ENCODE data around the gene COL2A1. TPM values are rescaled to one million over a fixed set of nuclear protein-coding genes. Genes with fewer than 3 reads are reported as not detected.

COL2A1 gene
- polyA plus RNA-seq, 1 donor (not counting 4 experiments of a cell fraction or from before 2014, with no cell fraction given) = 0.03 TPM

DNA sequence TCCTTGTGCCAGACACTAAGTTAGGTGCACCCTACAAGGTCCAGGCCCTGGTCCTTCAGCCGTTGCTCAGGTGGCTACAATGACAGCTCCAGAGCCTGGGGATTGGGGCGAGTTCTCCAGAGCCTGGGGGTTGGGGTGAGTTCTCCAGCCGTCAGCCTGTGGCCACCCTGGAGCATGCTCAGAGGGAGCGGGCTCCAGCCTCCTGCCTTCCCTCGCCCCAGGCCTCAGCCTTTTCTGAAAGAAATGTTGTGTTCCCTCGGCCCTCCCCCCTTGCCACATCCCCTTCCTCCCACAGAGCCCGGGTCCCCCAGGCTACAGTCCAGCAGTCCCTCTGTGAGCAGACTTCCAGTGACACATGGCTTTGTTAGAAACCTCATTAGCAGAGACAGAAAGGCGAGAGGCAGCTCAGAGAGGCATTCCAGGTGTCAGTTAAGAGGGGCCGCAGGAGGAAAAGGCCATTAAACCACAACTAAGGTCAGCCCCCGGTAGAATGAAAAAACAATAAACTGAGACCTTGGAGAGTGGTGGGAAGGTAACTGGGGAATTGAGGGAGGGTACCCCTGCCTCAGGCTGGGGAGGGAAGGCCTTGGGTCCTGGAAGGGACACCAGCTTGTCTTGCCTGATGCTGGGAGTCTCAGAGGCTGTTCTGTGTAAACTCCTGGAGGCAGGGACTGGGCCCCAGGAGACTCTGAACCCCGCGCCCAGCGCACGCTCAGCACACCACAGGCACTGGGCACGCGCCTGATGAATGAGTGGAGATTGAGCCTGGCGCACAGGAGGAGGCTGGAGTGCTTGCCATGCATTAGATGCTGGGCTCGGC, 23.1 kb upstream of the COL2A1 start:
- H3K9me1 ChIP-seq (ENCODE audit: control insufficient read depth, extremely low read depth, insufficient read depth, low read length) = no peaks in the 10 kb centered on the region
- no peak for DNase-seq (ENCODE audit: low read depth, low spot score)
- no peak overlapping the region for H2AFZ ChIP-seq (ENCODE audit: control insufficient read depth, low read length)
- H3K27ac ChIP-seq (ENCODE audit: control insufficient read depth, insufficient read depth, low read length) = no peak overlapping the region
- no peaks in the 10 kb centered on the region for H4K20me1 ChIP-seq (ENCODE audit: control insufficient read depth, extremely low read depth, insufficient read depth, low read length)
- dilution Hi-C loops (cut with MboI; ENCODE audit: extremely low pct_ligation_motif_present, low sequenced_read_pairs) = no loop called here
- FAIRE-seq = no peak
- H3K27me3 ChIP-seq (ENCODE audit: control insufficient read depth, extremely low read depth, insufficient read depth, low read length) = no peaks in the 10 kb centered on the region
- no peaks in the 10 kb centered on the region for H3K36me3 ChIP-seq (ENCODE audit: control insufficient read depth in 2 of 2, extremely low read depth in 1 of 2, insufficient read depth in 2 of 2, low read length in 2 of 2)
- H3K9me3 ChIP-seq (ENCODE audit: control insufficient read depth, low read depth, low read length) = no peaks in the 10 kb centered on the region
- H3K79me2 ChIP-seq (ENCODE audit: control insufficient read depth, insufficient read depth, low read length) = no peaks in the 10 kb centered on the region
- H3K4me3 ChIP-seq (ENCODE audit: control insufficient read depth in 2 of 3, extremely low read depth in 1 of 3, insufficient read depth in 2 of 3, low read depth in 1 of 3, low read length in 3 of 3) = no peak overlapping the region
- H3K4me2 ChIP-seq (ENCODE audit: control insufficient read depth, extremely low read depth, insufficient read depth, low read depth, low read length) = no peak overlapping the region
- no peak overlapping the region for H3K9ac ChIP-seq (ENCODE audit: control insufficient read depth, extremely low read depth, insufficient read depth, low read length)
- H3K4me1 ChIP-seq (ENCODE audit: control insufficient read depth, extremely low read depth, insufficient read depth, low read length) = peaks cover 3% of the 10 kb centered on the region
- TF ChIP-seq EZH2 (IDR thresholded peaks at IDR 0.05; ENCODE audit: low read length) = no peak

DNA sequence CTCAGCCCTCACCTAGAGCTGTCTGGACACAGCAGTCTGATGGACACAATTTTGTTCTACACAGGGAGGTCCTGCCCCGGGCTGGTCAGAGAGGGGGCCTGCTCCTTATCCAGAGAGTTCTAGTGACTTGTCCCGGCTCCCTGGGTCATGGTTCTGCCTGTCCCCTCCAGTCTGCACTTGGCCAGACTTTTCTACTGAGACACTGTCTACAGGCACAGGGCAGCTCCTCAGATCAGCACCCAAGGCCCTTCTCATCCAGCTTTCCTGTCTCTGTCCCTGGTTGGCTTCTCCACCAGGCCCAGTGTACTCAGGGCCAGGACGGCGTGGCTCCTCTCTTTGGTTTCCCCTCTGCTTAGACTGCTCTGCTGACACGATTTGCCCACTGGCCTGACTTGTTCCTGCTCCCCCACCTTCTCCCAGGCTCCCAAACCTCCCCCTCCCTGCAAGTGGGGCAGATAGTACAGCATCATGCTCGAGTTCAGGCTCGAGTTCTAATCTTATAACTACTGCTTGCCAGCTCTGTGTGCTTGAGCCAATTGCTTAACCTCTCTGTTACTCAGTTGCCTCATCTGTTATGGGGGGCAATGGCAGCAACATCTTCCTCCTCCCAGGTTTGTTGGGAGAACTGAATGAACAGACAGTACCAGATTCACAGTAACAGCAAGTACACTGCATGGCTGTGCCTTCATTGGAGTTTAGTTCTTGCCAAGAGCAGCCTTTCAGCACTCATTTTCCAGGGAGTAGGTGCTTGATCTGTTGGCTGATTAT, 22.0 kb upstream of the COL2A1 start:
- H3K9ac ChIP-seq (ENCODE audit: control insufficient read depth, extremely low read depth, insufficient read depth, low read length) = no peak overlapping the region
- no peaks in the 10 kb centered on the region for H3K36me3 ChIP-seq (ENCODE audit: control insufficient read depth in 2 of 2, extremely low read depth in 1 of 2, insufficient read depth in 2 of 2, low read length in 2 of 2)
- dilution Hi-C loops (cut with MboI; ENCODE audit: extremely low pct_ligation_motif_present, low sequenced_read_pairs) = no loop called here
- H3K79me2 ChIP-seq (ENCODE audit: control insufficient read depth, insufficient read depth, low read length) = no peaks in the 10 kb centered on the region
- no peak overlapping the region for H3K4me3 ChIP-seq (ENCODE audit: control insufficient read depth in 2 of 3, extremely low read depth in 1 of 3, insufficient read depth in 2 of 3, low read depth in 1 of 3, low read length in 3 of 3)
- H2AFZ ChIP-seq (ENCODE audit: control insufficient read depth, low read length) = no peak overlapping the region
- TF ChIP-seq, protein P1, sequence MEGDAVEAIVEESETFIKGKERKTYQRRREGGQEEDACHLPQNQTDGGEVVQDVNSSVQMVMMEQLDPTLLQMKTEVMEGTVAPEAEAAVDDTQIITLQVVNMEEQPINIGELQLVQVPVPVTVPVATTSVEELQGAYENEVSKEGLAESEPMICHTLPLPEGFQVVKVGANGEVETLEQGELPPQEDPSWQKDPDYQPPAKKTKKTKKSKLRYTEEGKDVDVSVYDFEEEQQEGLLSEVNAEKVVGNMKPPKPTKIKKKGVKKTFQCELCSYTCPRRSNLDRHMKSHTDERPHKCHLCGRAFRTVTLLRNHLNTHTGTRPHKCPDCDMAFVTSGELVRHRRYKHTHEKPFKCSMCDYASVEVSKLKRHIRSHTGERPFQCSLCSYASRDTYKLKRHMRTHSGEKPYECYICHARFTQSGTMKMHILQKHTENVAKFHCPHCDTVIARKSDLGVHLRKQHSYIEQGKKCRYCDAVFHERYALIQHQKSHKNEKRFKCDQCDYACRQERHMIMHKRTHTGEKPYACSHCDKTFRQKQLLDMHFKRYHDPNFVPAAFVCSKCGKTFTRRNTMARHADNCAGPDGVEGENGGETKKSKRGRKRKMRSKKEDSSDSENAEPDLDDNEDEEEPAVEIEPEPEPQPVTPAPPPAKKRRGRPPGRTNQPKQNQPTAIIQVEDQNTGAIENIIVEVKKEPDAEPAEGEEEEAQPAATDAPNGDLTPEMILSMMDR (optimal IDR thresholded peaks at IDR 0.05 in 1 of 3, IDR thresholded peaks at IDR 0.05 in 1 of 3, conservative IDR thresholded peaks at IDR 0.05 in 1 of 3; ENCODE audit: extremely low read depth in 1 of 3, insufficient read depth in 2 of 3, low read length in 3 of 3) = no peak
- TF ChIP-seq EZH2 (IDR thresholded peaks at IDR 0.05; ENCODE audit: low read length) = no peak
- DNase-seq (ENCODE audit: low read depth, low spot score) = no peak
- no peaks in the 10 kb centered on the region for H3K9me1 ChIP-seq (ENCODE audit: control insufficient read depth, extremely low read depth, insufficient read depth, low read length)
- no peak overlapping the region for H3K4me2 ChIP-seq (ENCODE audit: control insufficient read depth, extremely low read depth, insufficient read depth, low read depth, low read length)
- no peaks in the 10 kb centered on the region for H4K20me1 ChIP-seq (ENCODE audit: control insufficient read depth, extremely low read depth, insufficient read depth, low read length)
- H3K9me3 ChIP-seq (ENCODE audit: control insufficient read depth, low read depth, low read length) = no peaks in the 10 kb centered on the region
- H3K27ac ChIP-seq (ENCODE audit: control insufficient read depth, insufficient read depth, low read length) = no peak overlapping the region
- H3K27me3 ChIP-seq (ENCODE audit: control insufficient read depth, extremely low read depth, insufficient read depth, low read length) = peaks cover 4% of the 10 kb centered on the region
- peaks cover 3% of the 10 kb centered on the region for H3K4me1 ChIP-seq (ENCODE audit: control insufficient read depth, extremely low read depth, insufficient read depth, low read length)
- no peak for FAIRE-seq

Data from keratinocyte (primary cell).